NCI-H1092 treated with DMSO at 0.1 percent for 48 hours (cell line): ENCODE data around the gene KRT86.
"Not testable (repeated sequence)": the region's sequence is repeated elsewhere in the genome, so short reads cannot be mapped to it uniquely, and the experiment has no call there.

ENCODE experiments used
- DNase-seq: peaks from one replicate; lab custom pipeline; 2025; lab: John Stamatoyannopoulos, UW

The KRT86 gene

GRCh38 chr12:52238916-52239646 is 35.4 kb upstream of the KRT86 start:
- no peak for DNase-seq

GRCh38 chr12:52239767-52240166 is 34.7 kb upstream of the KRT86 start:
- DNase-seq = no peak

GRCh38 chr12:52240247-52240646 is 34.2 kb upstream of the KRT86 start:
- DNase-seq = not testable (repeated sequence)

- no peak for DNase-seq
These were observed 33.1 kb upstream of the KRT86 start for GRCh38 chr12:52241205-52241842.

- DNase-seq = no peak
These were observed 31.8 kb upstream of the KRT86 start for GRCh38 chr12:52242442-52243258.

GRCh38 chr12:52243259-52243855 is 31.1 kb upstream of the KRT86 start:
- no peak for DNase-seq

- DNase-seq = no peak
These were observed 30.4 kb upstream of the KRT86 start for GRCh38 chr12:52243856-52244614.

- DNase-seq = no peak
These were observed 29.8 kb upstream of the KRT86 start for GRCh38 chr12:52244615-52244994.

GRCh38 chr12:52245259-52245961 is 29.0 kb upstream of the KRT86 start:
- no peak for DNase-seq

GRCh38 chr12:52245962-52246569 is 28.4 kb upstream of the KRT86 start:
- DNase-seq = no peak

- DNase-seq = peak; percentile 37
These were observed 27.5 kb upstream of the KRT86 start for GRCh38 chr12:52246720-52247621.

GRCh38 chr12:52247622-52248540 is 26.6 kb upstream of the KRT86 start:
- no peak for DNase-seq

GRCh38 chr12:52248541-52249461 is 25.6 kb upstream of the KRT86 start:
- DNase-seq = no peak

GRCh38 chr12:52249511-52250047 is 24.9 kb upstream of the KRT86 start:
- no peak for DNase-seq

GRCh38 chr12:52250048-52250990 is 24.1 kb upstream of the KRT86 start:
- no peak for DNase-seq
